IPS-15b (cell line): ENCODE results near the gene NELFCD.
A peak's percentile ranks its signal among the peaks of the same experiment; 100 is the strongest.
"Not testable (repeated sequence)": the region's sequence is repeated elsewhere in the genome, so short reads cannot be mapped to it uniquely, and the experiment has no call there.

ENCODE experiments used
- H3K27me3 ChIP-seq: one replicate; pipeline ENCODE4 v1.6.1; 2013; ENCODE audit warnings: low read length; ENCODE audit not compliant: control insufficient read depth, insufficient read depth
- H3K36me3 ChIP-seq: one replicate; pipeline ENCODE4 v1.6.1; 2013; ENCODE audit warnings: low read length; ENCODE audit not compliant: control insufficient read depth, insufficient read depth
- H3K4me1 ChIP-seq: one replicate; pipeline ENCODE4 v1.6.1; 2013; ENCODE audit warnings: mild to moderate bottlenecking, low read length; ENCODE audit not compliant: control insufficient read depth, insufficient read depth
- H3K4me3 ChIP-seq: one replicate; pipeline ENCODE4 v1.5.1; 2013; ENCODE audit warnings: low read depth, low read length
- H3K9ac ChIP-seq: one replicate; pipeline ENCODE4 v1.6.1; 2013; ENCODE audit warnings: low read depth, mild to moderate bottlenecking, low read length
- H3K9me3 ChIP-seq: one replicate; pipeline ENCODE4 v1.6.1; 2013; ENCODE audit warnings: mild to moderate bottlenecking, low read length; ENCODE audit not compliant: control insufficient read depth, insufficient read depth

Gene NELFCD

DNA sequence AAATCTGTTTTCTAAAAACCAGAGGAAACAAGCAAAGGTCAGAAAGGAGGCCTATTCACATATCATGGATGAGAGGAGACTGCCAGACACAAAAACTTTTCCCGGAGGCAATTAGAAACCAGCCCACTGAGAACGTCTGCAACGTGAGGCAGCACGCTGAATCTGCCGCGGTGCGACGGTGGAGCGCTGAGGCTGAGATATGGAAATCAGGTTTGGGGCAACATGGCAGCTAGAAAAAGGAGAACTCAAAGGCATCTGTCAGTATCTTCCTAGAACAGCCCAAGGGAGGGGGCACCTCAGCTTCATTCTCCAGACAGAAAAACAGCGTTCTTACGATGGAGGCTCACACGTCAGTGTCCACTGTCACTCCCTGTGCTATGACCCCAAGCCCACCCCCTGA, 56.3 kb downstream of the NELFCD start:
- Histone ChIP-seq H3K9me3 (no peaks in the 10 kb centered on the region), H3K4me3 (no peak overlapping the region), H3K4me1 (no peaks in the 10 kb centered on the region), H3K9ac (no peak overlapping the region), H3K36me3 (peaks cover 11% of the 10 kb centered on the region), H3K27me3 (no peaks in the 10 kb centered on the region)

DNA sequence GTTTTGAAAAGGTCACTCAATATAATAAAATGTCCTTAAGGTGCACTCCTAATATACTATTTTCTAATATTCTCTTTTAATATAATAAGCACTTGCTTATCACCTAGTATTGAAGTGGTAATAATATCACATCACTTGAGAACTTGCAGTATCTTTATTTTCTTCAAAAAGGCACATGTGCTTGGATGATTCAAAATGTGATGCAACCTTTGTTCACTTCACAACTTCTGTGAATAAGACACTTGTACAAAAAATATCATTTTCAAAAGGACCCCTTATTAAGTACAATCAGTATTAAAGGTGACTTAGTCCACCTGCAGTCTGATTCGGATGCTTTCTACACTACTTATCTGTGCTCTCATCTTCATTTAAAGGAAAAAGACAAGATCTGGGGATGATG, 58.2 kb downstream of the NELFCD start:
- Histone ChIP-seq H3K9ac (no peak overlapping the region), H3K27me3 (peaks cover 2% of the 10 kb centered on the region), H3K36me3 (peaks cover 11% of the 10 kb centered on the region), H3K4me3 (no peak overlapping the region), H3K9me3 (no peaks in the 10 kb centered on the region), H3K4me1 (no peaks in the 10 kb centered on the region)

DNA sequence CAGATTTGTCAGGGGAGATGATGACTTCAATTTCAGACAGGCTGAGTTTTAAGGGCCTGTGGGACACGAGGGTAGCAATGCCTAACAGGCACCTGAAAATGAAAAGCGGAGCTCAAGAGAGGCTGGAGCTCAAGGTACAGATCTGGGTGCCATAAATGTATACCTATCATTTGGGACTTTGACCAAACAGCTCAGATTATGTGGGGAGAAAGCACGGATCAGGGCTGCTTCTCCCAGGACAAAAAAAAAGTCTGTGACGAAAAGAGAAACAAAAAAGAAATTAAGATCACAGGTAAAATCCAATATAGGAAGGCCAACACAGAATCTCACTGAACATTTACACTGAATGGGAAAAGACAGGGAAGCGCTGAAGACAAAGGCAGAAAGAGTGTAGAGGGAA, 59.6 kb downstream of the NELFCD start:
- H3K4me3 ChIP-seq = no peak overlapping the region
- no peak overlapping the region for H3K9ac ChIP-seq
- H3K9me3 ChIP-seq = no peaks in the 10 kb centered on the region
- no peaks in the 10 kb centered on the region for H3K4me1 ChIP-seq
- H3K36me3 ChIP-seq = peaks cover 11% of the 10 kb centered on the region
- H3K27me3 ChIP-seq = peaks cover 7% of the 10 kb centered on the region

DNA sequence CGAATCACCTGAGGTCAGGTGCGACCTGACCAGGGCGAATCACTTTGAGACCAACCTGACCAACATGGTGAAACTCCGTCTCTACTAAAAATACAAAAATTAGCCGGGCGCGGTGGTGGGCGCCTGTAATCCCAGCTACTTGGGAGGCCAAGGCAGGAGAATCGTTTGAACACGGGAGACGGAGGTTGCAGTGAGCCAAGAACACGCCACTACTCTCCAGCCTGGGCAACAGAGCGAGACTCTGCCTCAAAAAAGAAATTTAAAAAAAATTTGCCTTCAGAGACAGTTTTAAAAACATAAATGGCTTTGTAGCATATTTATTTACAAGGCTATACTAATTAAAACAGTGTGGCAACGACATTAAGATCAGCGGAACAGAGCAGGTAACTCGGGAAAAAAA, 60.4 kb downstream of the NELFCD start:
- H3K9me3 ChIP-seq, H3K4me1 ChIP-seq, H3K9ac ChIP-seq, H3K27me3 ChIP-seq, H3K36me3 ChIP-seq: not testable (repeated sequence)
- peak overlapping the region; percentile 76 for H3K4me3 ChIP-seq

DNA sequence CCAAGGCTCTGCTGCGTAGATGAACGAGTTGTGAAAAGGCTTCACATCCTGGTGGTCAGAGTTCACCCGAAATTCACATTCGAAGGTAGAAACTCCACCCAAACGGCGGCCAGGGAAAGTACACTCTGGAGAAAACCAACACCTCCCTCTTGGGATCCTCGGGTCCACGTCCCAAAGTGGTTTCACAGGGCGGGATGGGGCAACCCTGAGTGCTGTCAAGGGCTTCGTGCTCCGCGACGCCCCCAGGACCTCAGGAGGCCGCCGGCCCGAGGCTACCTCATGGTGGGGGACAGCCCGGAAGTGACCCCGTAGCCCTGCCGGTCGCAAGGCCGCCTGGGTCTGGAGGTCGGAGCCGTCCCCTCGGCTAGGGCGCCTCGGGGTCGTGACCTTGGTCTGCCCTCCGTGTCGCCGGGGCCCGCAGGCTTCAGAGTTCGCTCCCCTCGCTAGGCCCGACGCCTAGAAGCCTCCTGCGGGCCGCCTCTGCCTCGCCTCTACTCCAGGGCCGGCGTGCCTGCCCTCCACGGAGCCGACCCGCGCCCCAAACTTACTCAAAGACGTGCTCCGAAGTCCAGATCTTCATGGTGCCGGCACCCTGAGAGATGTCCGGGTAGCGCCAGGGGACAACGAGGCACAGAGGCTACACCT, 61.2 kb downstream of the NELFCD start, which contains the start of gene PRELID3B:
TSS of gene PRELID3B (minus strand) at position 636 of the 645 bp plus-strand sequence. CDS start at position 580, 56 bp downstream.
- no peaks in the 10 kb centered on the region for H3K4me1 ChIP-seq
- no peaks in the 10 kb centered on the region for H3K9me3 ChIP-seq
- peak within 1 kb of the TSS; percentile 73 for H3K9ac ChIP-seq

DNA sequence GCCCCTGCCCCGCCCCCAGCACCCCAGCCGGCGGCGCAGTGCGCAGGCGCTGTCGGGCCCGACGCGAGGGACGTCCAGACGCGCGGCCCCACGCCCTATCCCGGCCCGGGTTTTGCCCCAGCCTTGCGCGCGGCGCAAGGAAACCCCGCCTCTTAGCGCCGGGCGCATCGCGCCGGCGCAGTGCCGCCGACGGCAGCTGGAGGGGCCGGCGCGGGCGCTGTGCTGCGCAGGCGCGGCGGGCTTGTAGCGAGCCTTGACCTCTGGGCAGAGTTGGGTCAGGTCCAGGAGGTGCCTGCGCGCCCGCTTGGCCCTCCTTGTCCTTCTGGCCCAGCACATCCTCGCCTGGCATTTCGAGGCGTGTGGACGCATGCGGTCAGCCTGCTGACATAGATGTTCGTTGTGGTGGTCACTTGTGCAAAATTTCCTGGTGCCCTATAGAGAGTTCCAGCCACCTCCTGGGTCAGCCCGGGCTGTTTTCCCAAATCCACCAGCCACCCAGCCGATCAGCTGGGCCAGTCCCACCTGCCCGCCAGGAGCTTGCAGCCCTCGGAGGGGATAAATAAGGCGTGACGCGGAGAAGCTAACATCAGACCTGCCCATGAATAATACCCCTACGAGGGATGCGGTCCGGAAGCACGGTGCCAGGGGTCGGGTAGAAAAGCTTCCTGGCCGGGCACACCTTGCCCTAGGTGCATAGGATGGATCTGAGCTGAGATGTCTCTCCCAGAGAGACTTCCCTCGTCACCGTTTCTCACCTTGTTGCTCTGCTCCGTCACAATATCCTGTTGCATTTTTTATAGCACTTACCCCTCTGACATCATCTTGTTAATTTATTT, 62.0 kb downstream of the NELFCD start:
- H3K9me3 ChIP-seq = no peaks in the 10 kb centered on the region
- peak overlapping the region; percentile 76 for H3K4me3 ChIP-seq
- peaks cover 12% of the 10 kb centered on the region for H3K27me3 ChIP-seq
- H3K36me3 ChIP-seq = no peaks in the 10 kb centered on the region
- no peaks in the 10 kb centered on the region for H3K4me1 ChIP-seq
- no peak overlapping the region for H3K9ac ChIP-seq

More for the DNA sequence above, 61.2 kb downstream of the NELFCD start, which contains the start of gene PRELID3B:
- peaks cover 9% of the 10 kb centered on the region for H3K27me3 ChIP-seq
- H3K4me3 ChIP-seq = peak within 1 kb of the TSS; percentile 76
- peaks cover 5% of the 10 kb centered on the region for H3K36me3 ChIP-seq

DNA sequence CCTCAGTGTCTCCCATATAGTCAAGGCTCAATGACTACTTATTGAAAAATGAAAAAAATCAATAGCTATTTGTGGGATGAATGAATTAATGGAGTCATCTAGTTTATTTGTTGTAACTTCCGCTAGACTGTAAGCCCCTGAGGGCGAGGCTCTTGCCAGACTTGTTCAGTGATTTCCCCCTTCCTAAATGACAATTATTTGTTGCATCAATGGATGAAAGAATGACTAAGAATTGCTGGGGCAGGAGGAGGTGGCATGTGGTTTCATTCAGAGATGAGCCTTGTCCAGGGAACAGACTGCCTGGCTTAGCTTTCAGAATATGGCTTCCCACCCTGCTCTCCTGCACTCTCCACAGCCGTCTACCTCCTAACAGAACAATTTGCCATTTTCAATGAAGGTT, 62.6 kb downstream of the NELFCD start:
- no peaks in the 10 kb centered on the region for H3K4me1 ChIP-seq
- no peaks in the 10 kb centered on the region for H3K36me3 ChIP-seq
- no peak overlapping the region for H3K9ac ChIP-seq
- H3K4me3 ChIP-seq = no peak overlapping the region
- H3K27me3 ChIP-seq = peaks cover 12% of the 10 kb centered on the region
- H3K9me3 ChIP-seq = no peaks in the 10 kb centered on the region

DNA sequence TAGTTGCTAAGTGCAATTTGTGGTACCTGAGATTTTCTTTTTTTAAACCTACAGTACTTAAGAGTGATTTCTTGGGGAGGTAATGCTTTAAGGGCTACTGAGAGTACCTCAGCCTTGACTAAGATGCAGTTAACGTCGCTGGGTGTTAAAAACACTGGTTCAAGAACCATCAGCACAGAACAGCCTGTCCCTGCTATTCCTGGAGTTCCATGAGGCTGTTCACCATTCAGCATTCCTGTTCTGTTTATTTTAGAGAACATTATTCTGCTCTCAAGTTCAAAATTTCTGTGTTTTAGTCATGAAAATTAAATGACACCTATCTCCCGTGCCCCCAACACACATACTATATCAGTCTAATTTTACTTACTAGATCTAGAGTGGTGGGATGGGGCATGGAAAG, 63.2 kb downstream of the NELFCD start:
- H3K9me3 ChIP-seq = no peaks in the 10 kb centered on the region
- no peaks in the 10 kb centered on the region for H3K36me3 ChIP-seq
- no peaks in the 10 kb centered on the region for H3K4me1 ChIP-seq
- peaks cover 12% of the 10 kb centered on the region for H3K27me3 ChIP-seq
- no peak overlapping the region for H3K4me3 ChIP-seq
- H3K9ac ChIP-seq = no peak overlapping the region
